H9 (cell line): ENCODE measurements around the gene MFRP. TPM values are rescaled to one million over a fixed set of nuclear protein-coding genes. Genes with fewer than 3 reads are reported as not detected.

Experiments used
- DNase-seq: peaks from one replicate; pipeline ENCODE4 v3.0.0-alpha.2; 2017
- H2AFZ ChIP-seq: one replicate; pipeline ENCODE4 v1.6.1; 2013; ENCODE audit warnings: mild to moderate bottlenecking, low read length, control low read depth, moderate library complexity
- H2AK5ac ChIP-seq: 2 replicates; pipeline ENCODE4 v1.6.1; 2013; ENCODE audit warnings: low read length, control low read depth, mixed read lengths; ENCODE audit not compliant: insufficient read length
- H2BK120ac ChIP-seq: one replicate; pipeline ENCODE4 v1.6.1; 2013; ENCODE audit warnings: low read depth, mild to moderate bottlenecking, low read length, control low read depth, inconsistent platforms; ENCODE audit not compliant: poor library complexity, severe bottlenecking
- H2BK12ac ChIP-seq: 2 replicates; pipeline ENCODE4 v1.6.1; 2013; ENCODE audit warnings: low read length, control low read depth, mixed read lengths, low read depth; ENCODE audit not compliant: insufficient read length
- H2BK15ac ChIP-seq: 2 replicates; pipeline ENCODE4 v1.6.1; 2013; ENCODE audit warnings: low read depth, low read length, control low read depth
- H2BK20ac ChIP-seq: one replicate; pipeline ENCODE4 v1.6.1; 2013; ENCODE audit warnings: low read depth, mild to moderate bottlenecking, low read length, control low read depth, inconsistent platforms; ENCODE audit not compliant: poor library complexity, severe bottlenecking
- H2BK5ac ChIP-seq: 2 replicates; pipeline ENCODE4 v1.6.1; 2013; ENCODE audit warnings: low read length, control low read depth, mixed read lengths; ENCODE audit not compliant: insufficient read length
- H3K14ac ChIP-seq: 2 replicates; pipeline ENCODE4 v1.6.1; 2013; ENCODE audit warnings: low read length, control low read depth; ENCODE audit not compliant: insufficient read depth
- H3K18ac ChIP-seq: 2 replicates; pipeline ENCODE4 v1.6.1; 2013; ENCODE audit warnings: low read depth, mild to moderate bottlenecking, mixed read lengths, low read length, control low read depth; ENCODE audit not compliant: insufficient read length
- H3K23ac ChIP-seq: 2 replicates; pipeline ENCODE4 v1.6.1; 2013; ENCODE audit warnings: low read length, control low read depth, mixed read lengths, low read depth; ENCODE audit not compliant: insufficient read length
- H3K23me2 ChIP-seq: 2 replicates; pipeline ENCODE4 v1.6.1; 2013; ENCODE audit warnings: low read depth, mild to moderate bottlenecking, mixed read lengths, low read length, control low read depth; ENCODE audit not compliant: insufficient read length, poor library complexity, severe bottlenecking
- H3K27ac ChIP-seq: 2 replicates; pipeline ENCODE4 v1.5.1; 2013; ENCODE audit warnings: low read length, control low read depth, mixed read lengths, low read depth; ENCODE audit not compliant: insufficient read length
- H3K27me3 ChIP-seq: 2 replicates; pipeline ENCODE4 v1.6.1; 2013; ENCODE audit warnings: low read length, control low read depth, inconsistent platforms; ENCODE audit not compliant: insufficient read depth
- H3K4ac ChIP-seq: 2 replicates; pipeline ENCODE4 v1.6.1; 2013; ENCODE audit warnings: low read depth, mild to moderate bottlenecking, control low read depth, inconsistent platforms, low read length, moderate library complexity
- H3K4me1 ChIP-seq: 2 replicates; pipeline ENCODE4 v1.6.1; 2013; ENCODE audit warnings: low read length, control low read depth, inconsistent platforms; ENCODE audit not compliant: insufficient read depth
- H3K4me2 ChIP-seq: 2 replicates; pipeline ENCODE4 v1.6.1; 2013; ENCODE audit warnings: low read length, control low read depth, mixed read lengths; ENCODE audit not compliant: insufficient read length, insufficient read depth
- H3K56ac ChIP-seq: 2 replicates; pipeline ENCODE4 v1.6.1; 2013; ENCODE audit warnings: low read depth, mild to moderate bottlenecking, mixed read lengths, low read length, control low read depth; ENCODE audit not compliant: insufficient read length
- H3K79me1 ChIP-seq: 2 replicates; pipeline ENCODE4 v1.6.1; 2013; ENCODE audit warnings: low read depth, mild to moderate bottlenecking, moderate library complexity, low read length, control low read depth, inconsistent platforms; ENCODE audit not compliant: insufficient read depth, poor library complexity, severe bottlenecking
- H3K79me2 ChIP-seq: 2 replicates; pipeline ENCODE4 v1.6.1; 2013; ENCODE audit warnings: low read length, control low read depth, inconsistent platforms; ENCODE audit not compliant: insufficient read depth
- H3K9ac ChIP-seq: 2 replicates; pipeline ENCODE4 v1.6.1; 2013; ENCODE audit warnings: low read length, control low read depth, mixed read lengths; ENCODE audit not compliant: insufficient read length; ENCODE audit errors: extremely low read depth
- H3K9me3 ChIP-seq: one replicate; pipeline ENCODE4 v1.6.1; 2013; ENCODE audit warnings: low read depth, low read length, inconsistent platforms; ENCODE audit not compliant: control insufficient read depth
- H3T11ph ChIP-seq: one replicate; pipeline ENCODE4 v1.6.1; 2013; ENCODE audit warnings: mild to moderate bottlenecking, low read length, control low read depth, inconsistent platforms
- H4K20me1 ChIP-seq: one replicate; pipeline ENCODE4 v1.6.1; 2013; ENCODE audit not compliant: control insufficient read depth, insufficient read length, insufficient read depth
- H4K5ac ChIP-seq: 2 replicates; pipeline ENCODE4 v1.6.1; 2013; ENCODE audit warnings: low read depth, mild to moderate bottlenecking, mixed read lengths, low read length, control low read depth; ENCODE audit not compliant: insufficient read length
- H4K8ac ChIP-seq: replicated peaks from 2 replicates; pipeline ENCODE4 v1.6.1; 2013; ENCODE audit warnings: low read length, control low read depth, mixed read lengths, low read depth; ENCODE audit not compliant: insufficient read length
- H4K91ac ChIP-seq: 2 replicates; pipeline ENCODE4 v1.6.1; 2013; ENCODE audit warnings: low read depth, mild to moderate bottlenecking, moderate library complexity, mixed read lengths, low read length, control low read depth; ENCODE audit not compliant: insufficient read length
- H3K27ac Mint-ChIP-seq, 3 experiments: 2 replicates in 2 of 3; 3 replicates in 1 of 3; pipeline ENCODE4 v1.8.0; 2020 to 2021; ENCODE audit warnings: mixed read lengths in 3 of 3, mild to moderate bottlenecking in 1 of 3, moderate library complexity in 1 of 3
- H3K27me3 Mint-ChIP-seq: 2 replicates; pipeline ENCODE4 v1.8.0; 2021; ENCODE audit warnings: low read depth, mild to moderate bottlenecking, moderate library complexity, mixed read lengths
- H3K36me3 Mint-ChIP-seq, 3 experiments: 2 replicates in 2 of 3; 3 replicates in 1 of 3; pipeline ENCODE4 v1.8.0; 2020 to 2021; ENCODE audit warnings: low read depth in 3 of 3, mixed read lengths in 3 of 3; ENCODE audit not compliant: insufficient read depth in 1 of 3
- H3K4me1 Mint-ChIP-seq, 2 experiments: 2 replicates each; pipeline ENCODE4 v1.8.0; 2020; ENCODE audit warnings: mixed read lengths in 2 of 2
- H3K4me3 Mint-ChIP-seq, 2 experiments: 2 replicates in 1 of 2; 3 replicates in 1 of 2; pipeline ENCODE4 v1.8.0; 2020 to 2021; ENCODE audit warnings: mild to moderate bottlenecking in 2 of 2, mixed read lengths in 2 of 2, moderate library complexity in 1 of 2
- H3K9me3 Mint-ChIP-seq, 2 experiments: 2 replicates in 1 of 2; 3 replicates in 1 of 2; pipeline ENCODE4 v1.8.0; 2020; ENCODE audit warnings: mild to moderate bottlenecking in 2 of 2, mixed read lengths in 2 of 2, moderate library complexity in 1 of 2
- WGBS: extraction: QIAGEN DNeasy Blood & Tissue Kit; methylation state at CpG from one replicate; pipeline ENCODE4 v1.1.7; 2013; ENCODE audit warnings: missing lambda C conversion rate, low lambda C conversion rate, mixed read lengths; ENCODE audit not compliant: insufficient read length; ENCODE audit errors: extremely low coverage; 5-methylcytosine and 5-hydroxymethylcytosine counted together
- total RNA-seq: library from RNA; stranded (reverse); gene quantifications from 2 replicates; pipeline ENCODE4 v1.2.1, GENCODE V29; 2021
- TF ChIP-seq, protein P1 (sequence below): fragments of 200-600 bp; sonication (generic); conservative IDR thresholded peaks from 3 replicates; pipeline ENCODE4 v1.8.0; 2021; ENCODE audit warnings: antibody characterized with exemption, mild to moderate bottlenecking

MFRP gene
- total RNA-seq, 1 experiment from 2014 or later: not detected

DNA sequence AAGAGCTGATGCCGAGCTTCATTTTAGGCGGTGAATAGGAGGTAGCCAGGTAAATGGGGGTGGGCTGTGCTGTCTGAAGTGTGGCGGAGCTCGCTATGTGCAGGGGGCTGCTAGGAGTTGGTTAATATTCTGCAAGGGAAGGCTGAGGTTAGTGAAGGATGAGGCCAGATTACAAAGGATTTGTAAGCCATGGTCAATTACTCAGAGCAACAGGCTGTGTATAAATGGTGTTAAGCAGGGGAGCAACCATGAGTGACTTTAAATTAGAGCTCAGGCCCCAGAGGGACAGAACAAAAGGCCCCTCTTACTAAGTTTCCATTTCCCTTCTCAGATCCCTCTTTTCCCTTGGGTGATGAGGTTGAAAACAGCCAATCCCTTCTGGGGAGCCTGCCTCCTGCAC, 22.3 kb downstream of the MFRP start:
- H3T11ph ChIP-seq: no peak overlapping the region
- H3K4me3 Mint-ChIP-seq: no peak overlapping the region; a peak in 1 of 5 replicates
- no peak overlapping the region for H2AFZ ChIP-seq
- no CpG with 5 or more reads among the region's 4 CpGs for WGBS
- no peak overlapping the region for H3K9ac ChIP-seq
- H3K4ac ChIP-seq: no peak overlapping the region
- no peak overlapping the region for H3K14ac ChIP-seq
- H3K36me3 Mint-ChIP-seq: no peaks in the 10 kb centered on the region
- H2AK5ac ChIP-seq: no peak overlapping the region
- no peak overlapping the region for H4K8ac ChIP-seq
- H3K4me2 ChIP-seq: no peak overlapping the region
- peaks cover 12% of the 10 kb centered on the region for H3K23me2 ChIP-seq
- no peak overlapping the region for H4K5ac ChIP-seq
- no peak overlapping the region for H2BK15ac ChIP-seq
- H3K27ac Mint-ChIP-seq: no peak overlapping the region
- H3K56ac ChIP-seq: no peak overlapping the region
- TF ChIP-seq, protein P1, sequence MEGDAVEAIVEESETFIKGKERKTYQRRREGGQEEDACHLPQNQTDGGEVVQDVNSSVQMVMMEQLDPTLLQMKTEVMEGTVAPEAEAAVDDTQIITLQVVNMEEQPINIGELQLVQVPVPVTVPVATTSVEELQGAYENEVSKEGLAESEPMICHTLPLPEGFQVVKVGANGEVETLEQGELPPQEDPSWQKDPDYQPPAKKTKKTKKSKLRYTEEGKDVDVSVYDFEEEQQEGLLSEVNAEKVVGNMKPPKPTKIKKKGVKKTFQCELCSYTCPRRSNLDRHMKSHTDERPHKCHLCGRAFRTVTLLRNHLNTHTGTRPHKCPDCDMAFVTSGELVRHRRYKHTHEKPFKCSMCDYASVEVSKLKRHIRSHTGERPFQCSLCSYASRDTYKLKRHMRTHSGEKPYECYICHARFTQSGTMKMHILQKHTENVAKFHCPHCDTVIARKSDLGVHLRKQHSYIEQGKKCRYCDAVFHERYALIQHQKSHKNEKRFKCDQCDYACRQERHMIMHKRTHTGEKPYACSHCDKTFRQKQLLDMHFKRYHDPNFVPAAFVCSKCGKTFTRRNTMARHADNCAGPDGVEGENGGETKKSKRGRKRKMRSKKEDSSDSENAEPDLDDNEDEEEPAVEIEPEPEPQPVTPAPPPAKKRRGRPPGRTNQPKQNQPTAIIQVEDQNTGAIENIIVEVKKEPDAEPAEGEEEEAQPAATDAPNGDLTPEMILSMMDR: no peak
- H2BK20ac ChIP-seq: no peak overlapping the region
- H3K79me2 ChIP-seq: no peaks in the 10 kb centered on the region
- no peak overlapping the region for H2BK12ac ChIP-seq
- H2BK120ac ChIP-seq: no peak overlapping the region
- H3K9me3 Mint-ChIP-seq: no peaks in the 10 kb centered on the region; a peak in 1 of 5 replicates
- H3K23ac ChIP-seq: no peak overlapping the region
- no peaks in the 10 kb centered on the region for H3K27me3 ChIP-seq
- H3K27ac ChIP-seq: no peak overlapping the region
- no peak overlapping the region for H4K91ac ChIP-seq
- H3K4me1 Mint-ChIP-seq: peaks cover 22 to 24% of the 10 kb centered on the region in 2 experiments
- H4K20me1 ChIP-seq: no peaks in the 10 kb centered on the region
- peaks cover 4% of the 10 kb centered on the region; the same call in 1 of the 2 replicates for H3K4me1 ChIP-seq
- no peaks in the 10 kb centered on the region for H3K9me3 ChIP-seq
- H3K27me3 Mint-ChIP-seq: no peaks in the 10 kb centered on the region; the same call in 1 of the 2 replicates
- no peaks in the 10 kb centered on the region for H3K79me1 ChIP-seq
- H3K18ac ChIP-seq: no peak overlapping the region
- DNase-seq: no peak
- no peak overlapping the region for H2BK5ac ChIP-seq
